Thyroid gland (tissue), 4 donors: ENCODE results near the gene C22orf15.

Source experiments
- POLR2A ChIP-seq, 2 donors: fragments of 450-650 bp; IDR thresholded peaks; one replicate each; pipeline ENCODE4 v1.6.1; 2017; ENCODE audit warnings: antibody characterized with exemption in 2 of 2, mild to moderate bottlenecking in 2 of 2, moderate library complexity in 1 of 2
- TF ChIP-seq, protein P1 (sequence below), 6 experiments: fragments of 200-600 bp in 3 of 6; fragments of 450-650 bp in 3 of 6; sonication (generic) in 3 of 6; IDR thresholded peaks; one replicate each; pipeline ENCODE4 v1.5.1; 2016 to 2019; ENCODE audit warnings: antibody characterized with exemption in 6 of 6, mild to moderate bottlenecking in 2 of 6, inconsistent platforms in 1 of 6, moderate library complexity in 1 of 6

DNA sequence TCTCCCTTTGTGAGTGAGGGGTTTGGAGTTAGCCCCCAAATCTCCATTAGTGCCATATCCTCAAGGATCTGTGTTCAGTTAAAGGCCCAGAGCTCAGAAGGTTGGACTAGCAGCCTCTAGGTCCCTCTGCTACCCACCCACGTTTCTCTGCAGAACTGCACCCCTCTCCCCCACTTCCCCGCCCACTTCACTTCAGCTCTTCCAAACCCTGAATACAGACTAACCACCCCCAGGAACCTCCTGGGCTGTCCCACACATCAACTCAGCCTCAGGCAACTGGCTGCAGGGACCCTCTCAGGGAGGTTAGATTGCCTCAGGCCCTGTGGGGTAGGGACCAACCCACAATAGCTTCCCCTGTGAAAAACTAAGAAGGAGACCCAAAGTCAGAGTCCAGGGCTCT, 9.4 kb upstream of the C22orf15 start:
- TF ChIP-seq, protein P1, sequence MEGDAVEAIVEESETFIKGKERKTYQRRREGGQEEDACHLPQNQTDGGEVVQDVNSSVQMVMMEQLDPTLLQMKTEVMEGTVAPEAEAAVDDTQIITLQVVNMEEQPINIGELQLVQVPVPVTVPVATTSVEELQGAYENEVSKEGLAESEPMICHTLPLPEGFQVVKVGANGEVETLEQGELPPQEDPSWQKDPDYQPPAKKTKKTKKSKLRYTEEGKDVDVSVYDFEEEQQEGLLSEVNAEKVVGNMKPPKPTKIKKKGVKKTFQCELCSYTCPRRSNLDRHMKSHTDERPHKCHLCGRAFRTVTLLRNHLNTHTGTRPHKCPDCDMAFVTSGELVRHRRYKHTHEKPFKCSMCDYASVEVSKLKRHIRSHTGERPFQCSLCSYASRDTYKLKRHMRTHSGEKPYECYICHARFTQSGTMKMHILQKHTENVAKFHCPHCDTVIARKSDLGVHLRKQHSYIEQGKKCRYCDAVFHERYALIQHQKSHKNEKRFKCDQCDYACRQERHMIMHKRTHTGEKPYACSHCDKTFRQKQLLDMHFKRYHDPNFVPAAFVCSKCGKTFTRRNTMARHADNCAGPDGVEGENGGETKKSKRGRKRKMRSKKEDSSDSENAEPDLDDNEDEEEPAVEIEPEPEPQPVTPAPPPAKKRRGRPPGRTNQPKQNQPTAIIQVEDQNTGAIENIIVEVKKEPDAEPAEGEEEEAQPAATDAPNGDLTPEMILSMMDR (IDR thresholded peaks at IDR 0.05) = no peak
- no peak for TF ChIP-seq POLR2A (IDR thresholded peaks at IDR 0.05)
